Left ventricle myocardium inferior (tissue), 1 donor: Measurements from ENCODE around the gene SNN. TPM values are rescaled to one million over a fixed set of nuclear protein-coding genes. Genes with fewer than 3 reads are reported as not detected.

Source experiments
- DNase-seq: peaks from one replicate; pipeline ENCODE4 v3.0.0-alpha.2; 2020
- H3K27ac ChIP-seq: fragments of 200-600 bp; replicated peaks from 2 replicates; pipeline ENCODE4 v1.8.0; 2021
- H3K27me3 ChIP-seq: fragments of 200-600 bp; 2 replicates; pipeline ENCODE4 v1.8.0; 2021; ENCODE audit warnings: low read depth
- H3K36me3 ChIP-seq: fragments of 200-600 bp; 2 replicates; pipeline ENCODE4 v1.8.0; 2021
- H3K4me1 ChIP-seq: fragments of 200-600 bp; 2 replicates; pipeline ENCODE4 v1.8.0; 2021
- H3K4me3 ChIP-seq: fragments of 200-600 bp; 2 replicates; pipeline ENCODE4 v1.8.0; 2021; ENCODE audit warnings: mild to moderate bottlenecking, moderate library complexity
- H3K9me3 ChIP-seq: fragments of 200-600 bp; replicated peaks from 2 replicates; pipeline ENCODE4 v1.8.0; 2021
- intact Hi-C: fragments of 100-400 bp; cut with micrococcal nuclease; formaldehyde crosslinking; loops from one replicate; pipeline ENCODE4 v1.11.0; 2022
- total RNA-seq: library from RNA; stranded (reverse); fragmentation: NEBNext Ultra II Directional; extraction: Animal tissue kit (Norgen Biotek cat#: 25700); gene quantifications from one replicate; pipeline ENCODE4 v1.2.1, GENCODE V29; 2021
- TF ChIP-seq, protein P1 (sequence below): fragments of 200-600 bp; IDR thresholded peaks from 2 replicates; pipeline ENCODE4 v1.8.0; 2021; ENCODE audit warnings: antibody characterized with exemption, mild to moderate bottlenecking, borderline replicate concordance
- donor health status: DM: no; HTN: yes; CAD: no; lungs with severe emphysema.

Gene SNN
- total RNA-seq, 1 donor from 2014 or later = 28.2 TPM

DNA sequence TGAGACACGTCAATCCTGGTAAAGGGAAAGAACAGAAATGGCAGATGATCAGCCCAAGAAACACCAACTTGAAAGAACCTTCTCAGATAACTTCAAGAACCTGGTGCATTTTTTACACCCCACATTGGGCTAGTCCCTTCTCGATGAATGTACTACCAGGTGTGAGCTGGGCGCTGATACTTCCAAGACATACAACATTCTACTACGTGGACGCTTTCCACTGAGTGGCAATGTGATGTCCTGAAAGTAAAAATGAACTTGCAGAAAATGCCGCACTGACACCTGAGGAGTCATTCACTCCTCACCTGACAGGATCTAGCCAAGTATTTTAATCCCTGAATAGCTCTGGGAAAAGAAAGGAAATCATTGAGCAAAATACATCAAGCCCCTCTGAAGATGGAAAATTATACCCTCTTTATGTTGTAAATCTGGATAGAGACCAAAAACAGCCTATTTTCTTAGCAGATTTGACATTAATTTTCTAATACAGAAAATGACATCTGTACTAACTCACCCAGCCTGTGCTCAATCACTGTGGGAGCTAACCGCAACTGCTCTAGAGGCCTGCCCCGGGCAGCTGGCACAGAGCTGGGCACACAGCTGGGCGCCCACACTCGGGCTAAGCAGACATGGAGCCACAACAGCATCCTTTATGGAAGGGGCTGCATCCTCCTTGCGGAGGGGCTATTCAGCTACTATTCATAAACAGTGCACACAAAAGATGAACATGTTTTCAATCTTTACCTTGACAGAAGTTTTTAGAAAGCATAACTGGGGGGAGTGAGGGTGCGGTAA is 16.2 kb downstream of the SNN start:
- intact Hi-C loops = no loop called here
- Histone ChIP-seq H3K27ac (no peak overlapping the region), H3K4me3 (no peak overlapping the region), H3K27me3 (no peaks in the 10 kb centered on the region), H3K36me3 (peaks cover 70% of the 10 kb centered on the region), H3K4me1 (peaks cover 82% of the 10 kb centered on the region), H3K9me3 (no peaks in the 10 kb centered on the region)
- TF ChIP-seq, protein P1, sequence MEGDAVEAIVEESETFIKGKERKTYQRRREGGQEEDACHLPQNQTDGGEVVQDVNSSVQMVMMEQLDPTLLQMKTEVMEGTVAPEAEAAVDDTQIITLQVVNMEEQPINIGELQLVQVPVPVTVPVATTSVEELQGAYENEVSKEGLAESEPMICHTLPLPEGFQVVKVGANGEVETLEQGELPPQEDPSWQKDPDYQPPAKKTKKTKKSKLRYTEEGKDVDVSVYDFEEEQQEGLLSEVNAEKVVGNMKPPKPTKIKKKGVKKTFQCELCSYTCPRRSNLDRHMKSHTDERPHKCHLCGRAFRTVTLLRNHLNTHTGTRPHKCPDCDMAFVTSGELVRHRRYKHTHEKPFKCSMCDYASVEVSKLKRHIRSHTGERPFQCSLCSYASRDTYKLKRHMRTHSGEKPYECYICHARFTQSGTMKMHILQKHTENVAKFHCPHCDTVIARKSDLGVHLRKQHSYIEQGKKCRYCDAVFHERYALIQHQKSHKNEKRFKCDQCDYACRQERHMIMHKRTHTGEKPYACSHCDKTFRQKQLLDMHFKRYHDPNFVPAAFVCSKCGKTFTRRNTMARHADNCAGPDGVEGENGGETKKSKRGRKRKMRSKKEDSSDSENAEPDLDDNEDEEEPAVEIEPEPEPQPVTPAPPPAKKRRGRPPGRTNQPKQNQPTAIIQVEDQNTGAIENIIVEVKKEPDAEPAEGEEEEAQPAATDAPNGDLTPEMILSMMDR = no peak
- no peak for DNase-seq

DNA sequence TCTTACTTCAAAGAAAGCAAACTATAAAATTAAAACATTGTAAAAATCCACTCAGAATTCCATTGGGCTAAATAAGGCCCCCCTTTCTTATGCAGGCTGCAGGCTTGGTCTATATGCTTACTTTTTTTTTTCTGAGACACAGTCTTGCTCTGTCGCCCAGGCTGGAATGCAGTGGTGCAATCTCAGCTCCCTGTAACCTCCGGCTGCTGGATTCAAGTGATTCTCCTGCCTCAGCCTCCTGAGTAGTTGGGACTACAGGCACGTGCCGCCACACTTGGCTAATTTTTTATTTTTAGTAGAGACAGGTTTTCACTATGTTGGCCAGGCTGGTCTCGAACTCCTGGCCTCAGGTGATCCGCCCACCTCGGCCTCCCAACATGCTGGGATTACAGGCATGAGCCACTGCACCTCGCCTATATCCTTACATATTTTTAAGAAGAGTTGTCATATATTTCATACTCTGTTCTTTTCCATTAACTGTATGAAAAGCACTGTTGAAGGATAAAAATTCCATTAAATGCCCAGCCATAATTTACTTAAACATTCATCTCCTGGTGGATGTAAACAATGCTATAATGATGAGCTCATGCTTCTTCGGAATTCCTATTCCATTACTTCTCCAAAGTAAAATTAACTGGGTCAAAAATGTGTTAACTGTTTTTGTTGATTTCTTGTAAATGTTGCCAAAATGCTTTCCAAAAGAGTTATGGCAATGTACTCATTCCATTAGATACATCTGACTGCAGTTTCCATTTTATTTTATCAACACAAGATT is 17.8 kb downstream of the SNN start:
- Histone ChIP-seq H3K27ac (peak overlapping the region; percentile 34), H3K4me3 (no peak overlapping the region), H3K4me1 (peaks cover 77% of the 10 kb centered on the region), H3K27me3 (no peaks in the 10 kb centered on the region), H3K9me3 (no peaks in the 10 kb centered on the region), H3K36me3 (peaks cover 68% of the 10 kb centered on the region)
- no peak for DNase-seq
- intact Hi-C loops = no loop called here
- TF ChIP-seq, protein P1 = no peak

DNA sequence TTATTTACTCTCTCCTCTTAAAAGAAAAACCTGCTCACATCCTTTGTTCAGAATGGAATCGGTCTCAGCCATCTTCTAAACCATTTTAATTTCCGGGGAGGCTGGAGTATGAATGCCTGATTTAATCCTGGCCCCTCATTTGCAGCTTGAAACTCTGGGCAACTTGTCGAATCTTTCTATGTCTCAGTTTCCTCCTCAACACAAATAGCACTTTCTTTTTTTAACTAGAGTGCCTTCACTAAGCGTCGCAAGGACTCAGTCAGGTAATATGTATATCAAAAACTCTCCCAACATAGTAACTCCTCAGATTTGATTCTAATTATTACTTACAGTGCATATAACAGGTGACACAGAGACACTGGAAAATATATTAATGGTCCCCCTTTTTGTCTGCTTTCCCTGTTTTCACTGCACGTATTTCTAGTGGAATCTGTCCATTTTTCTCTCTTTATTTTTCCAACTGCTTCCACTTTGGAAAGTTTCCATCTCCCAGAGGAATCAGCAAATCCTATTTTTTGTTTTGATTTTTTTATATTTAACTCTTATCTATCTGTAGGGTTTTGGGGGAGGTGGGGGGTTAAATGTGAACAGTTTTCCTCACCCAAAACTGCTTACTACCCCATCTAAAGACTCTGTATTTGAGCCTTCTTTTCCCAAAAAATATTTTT is 18.6 kb downstream of the SNN start:
- Histone ChIP-seq H3K4me1 (peaks cover 68% of the 10 kb centered on the region), H3K9me3 (no peaks in the 10 kb centered on the region), H3K4me3 (no peak overlapping the region), H3K27ac (peak overlapping the region; percentile 34), H3K36me3 (peaks cover 76% of the 10 kb centered on the region), H3K27me3 (no peaks in the 10 kb centered on the region)
- TF ChIP-seq, protein P1 = no peak
- no peak for DNase-seq
- intact Hi-C loops = no loop called here

DNA sequence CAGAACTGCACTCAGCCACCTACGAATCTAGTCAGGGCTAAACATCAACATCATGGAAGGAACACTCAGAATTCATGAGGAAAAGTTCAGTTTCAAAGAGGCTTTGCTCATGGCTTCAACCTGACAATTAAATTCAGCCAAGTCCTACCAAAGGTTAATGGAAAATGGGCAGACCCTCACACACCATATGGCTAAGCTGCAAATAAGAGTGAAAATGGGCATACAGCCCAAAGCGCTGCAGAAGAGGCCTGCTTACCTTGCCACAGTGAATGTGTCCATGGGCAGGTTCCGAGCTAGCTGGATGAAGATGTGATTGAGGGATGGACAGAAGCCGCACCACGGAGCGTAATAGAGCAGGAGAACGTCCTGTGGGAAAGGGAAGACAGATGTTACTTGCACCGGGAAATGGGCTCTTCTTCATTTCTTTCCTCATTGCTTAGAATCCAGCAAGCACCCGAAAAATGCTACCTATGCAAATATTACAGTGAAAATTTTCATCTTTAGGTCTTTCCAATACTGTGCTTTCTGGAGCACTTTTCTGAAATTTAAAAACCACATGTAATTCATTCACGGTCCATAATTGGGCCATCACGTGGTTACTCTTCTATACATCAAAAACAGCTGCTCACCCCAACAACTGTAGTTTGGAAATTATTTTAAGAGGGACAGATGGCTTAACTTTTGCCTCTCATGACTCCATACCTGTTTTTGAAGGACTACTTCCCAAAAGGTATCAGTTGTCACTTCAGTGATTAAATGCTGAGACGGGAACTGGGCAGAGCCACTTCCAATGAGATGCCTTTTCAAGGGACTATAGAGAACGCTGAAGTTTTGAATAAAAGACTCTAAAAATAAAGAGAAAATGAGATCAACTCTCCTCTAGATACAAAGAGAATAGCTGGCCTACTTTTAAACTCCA is 19.6 kb downstream of the SNN start:
- Histone ChIP-seq H3K36me3 (peaks cover 79% of the 10 kb centered on the region), H3K9me3 (no peaks in the 10 kb centered on the region), H3K4me3 (no peak overlapping the region), H3K27ac (peak overlapping the region; percentile 34), H3K27me3 (no peaks in the 10 kb centered on the region), H3K4me1 (peaks cover 63% of the 10 kb centered on the region)
- intact Hi-C loops = no loop called here
- DNase-seq = no peak
- TF ChIP-seq, protein P1 = no peak

DNA sequence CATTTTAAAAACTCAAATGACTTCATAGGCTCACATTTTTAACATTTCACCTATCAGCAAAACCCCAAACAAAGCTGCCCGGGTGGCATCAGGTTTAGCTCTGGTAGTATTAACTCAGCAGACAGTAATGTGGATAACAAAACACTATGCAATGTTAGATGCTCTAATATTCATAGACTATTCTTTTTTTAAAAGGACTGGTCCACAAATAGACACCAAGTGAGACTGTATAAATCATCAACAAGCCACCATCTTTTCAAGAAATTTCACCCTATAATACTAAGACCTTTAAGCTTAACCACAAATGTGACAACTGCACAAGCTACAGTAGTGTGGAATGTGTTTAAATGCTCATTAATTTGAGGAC is 20.2 kb downstream of the SNN start:
- intact Hi-C loops = no loop called here
- Histone ChIP-seq H3K4me1 (peaks cover 59% of the 10 kb centered on the region), H3K27ac (peak overlapping the region; percentile 18), H3K4me3 (no peak overlapping the region), H3K36me3 (peaks cover 73% of the 10 kb centered on the region), H3K9me3 (no peaks in the 10 kb centered on the region), H3K27me3 (no peaks in the 10 kb centered on the region)
- no peak for DNase-seq
- TF ChIP-seq, protein P1 = no peak
